ENCODE measurements around the gene TUFM.

DNA sequence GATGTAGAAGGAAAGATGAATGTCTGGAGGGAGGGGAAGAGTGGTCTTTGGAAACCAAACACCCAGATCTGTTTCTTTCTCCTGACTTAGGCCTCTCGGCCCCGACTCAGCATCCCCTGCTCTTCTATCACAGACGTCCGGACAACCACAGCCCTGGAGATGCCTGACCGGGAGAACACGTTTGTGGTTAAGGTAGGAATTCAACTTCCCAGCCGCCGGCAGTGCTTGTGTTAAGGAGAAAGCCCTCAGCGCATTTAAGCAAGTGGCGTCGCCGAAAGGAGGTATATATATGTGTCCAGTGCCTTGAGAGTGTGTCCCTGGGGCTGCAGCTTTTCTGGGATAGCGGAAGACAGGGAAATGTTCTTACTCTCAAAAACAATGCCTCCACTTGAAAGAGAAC, 21.1 kb upstream of the TUFM start:
- TF ChIP-seq, protein P1, sequence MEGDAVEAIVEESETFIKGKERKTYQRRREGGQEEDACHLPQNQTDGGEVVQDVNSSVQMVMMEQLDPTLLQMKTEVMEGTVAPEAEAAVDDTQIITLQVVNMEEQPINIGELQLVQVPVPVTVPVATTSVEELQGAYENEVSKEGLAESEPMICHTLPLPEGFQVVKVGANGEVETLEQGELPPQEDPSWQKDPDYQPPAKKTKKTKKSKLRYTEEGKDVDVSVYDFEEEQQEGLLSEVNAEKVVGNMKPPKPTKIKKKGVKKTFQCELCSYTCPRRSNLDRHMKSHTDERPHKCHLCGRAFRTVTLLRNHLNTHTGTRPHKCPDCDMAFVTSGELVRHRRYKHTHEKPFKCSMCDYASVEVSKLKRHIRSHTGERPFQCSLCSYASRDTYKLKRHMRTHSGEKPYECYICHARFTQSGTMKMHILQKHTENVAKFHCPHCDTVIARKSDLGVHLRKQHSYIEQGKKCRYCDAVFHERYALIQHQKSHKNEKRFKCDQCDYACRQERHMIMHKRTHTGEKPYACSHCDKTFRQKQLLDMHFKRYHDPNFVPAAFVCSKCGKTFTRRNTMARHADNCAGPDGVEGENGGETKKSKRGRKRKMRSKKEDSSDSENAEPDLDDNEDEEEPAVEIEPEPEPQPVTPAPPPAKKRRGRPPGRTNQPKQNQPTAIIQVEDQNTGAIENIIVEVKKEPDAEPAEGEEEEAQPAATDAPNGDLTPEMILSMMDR (IDR thresholded peaks at IDR 0.05; ENCODE audit: control extremely low read depth in 1 of 3, insufficient read depth in 1 of 3, low read depth in 1 of 3, low read length in 3 of 3): no peak
- TF ChIP-seq POLR2AphosphoS5 (IDR thresholded peaks at IDR 0.05; ENCODE audit: low read depth, low read length) (no peak), RFX5 (IDR thresholded peaks at IDR 0.05; ENCODE audit: borderline replicate concordance, low read depth, low read length) (no peak), CBX8 (IDR thresholded peaks at IDR 0.05; ENCODE audit: borderline replicate concordance, low read depth, low read length) (no peak), GABPA (IDR thresholded peaks at IDR 0.05; ENCODE audit: borderline replicate concordance, insufficient read depth, low read length) (no peak), SIN3A (conservative IDR thresholded peaks at IDR 0.05 in 1 of 2, IDR thresholded peaks at IDR 0.05 in 1 of 2; ENCODE audit: low read depth in 1 of 2, low read length in 2 of 2) (no peak), SRF (IDR thresholded peaks at IDR 0.05; ENCODE audit: low read depth, low read length) (no peak), CBX5 (IDR thresholded peaks at IDR 0.05; ENCODE audit: low read depth, low read length) (no peak), RAD21 (IDR thresholded peaks at IDR 0.05 in 1 of 2, conservative IDR thresholded peaks at IDR 0.05 in 1 of 2; ENCODE audit: low read depth in 2 of 2, low read length in 2 of 2) (no peak)
- TF ChIP-seq, protein P2, sequence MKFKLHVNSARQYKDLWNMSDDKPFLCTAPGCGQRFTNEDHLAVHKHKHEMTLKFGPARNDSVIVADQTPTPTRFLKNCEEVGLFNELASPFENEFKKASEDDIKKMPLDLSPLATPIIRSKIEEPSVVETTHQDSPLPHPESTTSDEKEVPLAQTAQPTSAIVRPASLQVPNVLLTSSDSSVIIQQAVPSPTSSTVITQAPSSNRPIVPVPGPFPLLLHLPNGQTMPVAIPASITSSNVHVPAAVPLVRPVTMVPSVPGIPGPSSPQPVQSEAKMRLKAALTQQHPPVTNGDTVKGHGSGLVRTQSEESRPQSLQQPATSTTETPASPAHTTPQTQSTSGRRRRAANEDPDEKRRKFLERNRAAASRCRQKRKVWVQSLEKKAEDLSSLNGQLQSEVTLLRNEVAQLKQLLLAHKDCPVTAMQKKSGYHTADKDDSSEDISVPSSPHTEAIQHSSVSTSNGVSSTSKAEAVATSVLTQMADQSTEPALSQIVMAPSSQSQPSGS (IDR thresholded peaks at IDR 0.05; ENCODE audit: low read length): no peak

Measured in H1 (cell line).